Measurements from ENCODE around the gene ZDHHC8.

ZDHHC8 gene

DNA sequence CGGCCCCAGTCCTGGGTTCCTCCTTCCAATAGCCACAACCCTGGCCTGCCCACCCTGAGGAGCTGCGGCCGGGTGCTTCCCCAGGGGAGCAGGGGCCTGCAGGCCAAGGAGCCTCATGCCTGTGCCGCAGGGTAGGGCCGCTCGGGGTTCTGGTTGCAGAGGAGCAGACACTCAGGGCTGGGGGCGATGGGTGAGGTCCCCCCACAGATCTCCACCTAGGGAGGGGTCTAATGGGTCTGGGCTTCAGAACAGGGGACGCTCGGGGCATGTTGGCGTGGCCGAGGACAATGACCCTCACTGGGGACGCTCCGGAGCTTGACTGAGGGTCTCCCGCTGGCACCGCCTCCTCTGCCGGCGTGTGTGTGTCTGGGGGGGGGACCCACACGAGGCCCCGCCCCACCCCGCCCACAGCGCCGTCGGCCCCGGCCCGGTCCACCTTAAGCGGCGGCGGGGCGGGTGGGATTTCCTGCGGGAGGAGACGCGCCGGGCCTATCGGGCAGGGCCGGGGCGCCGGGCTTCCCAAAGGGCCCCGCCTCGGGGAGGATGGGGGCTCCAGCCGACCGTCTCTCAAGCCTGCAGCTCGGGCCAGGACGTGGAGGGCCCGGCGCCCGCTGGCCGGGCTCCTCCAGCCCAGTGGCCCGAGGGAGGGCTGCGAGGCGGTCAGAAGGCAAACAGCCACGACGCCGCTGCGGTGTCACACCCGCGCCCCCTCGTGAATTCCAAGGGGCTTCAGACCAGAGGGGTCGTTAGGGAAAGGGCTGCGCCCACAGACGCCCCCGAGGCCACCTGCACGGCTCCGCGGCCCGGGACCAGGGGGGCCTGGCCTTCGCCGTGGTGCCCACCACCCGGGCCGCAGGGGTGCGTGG lies 640 bp upstream of the ZDHHC8 start:
- TF ChIP-seq, protein P1, sequence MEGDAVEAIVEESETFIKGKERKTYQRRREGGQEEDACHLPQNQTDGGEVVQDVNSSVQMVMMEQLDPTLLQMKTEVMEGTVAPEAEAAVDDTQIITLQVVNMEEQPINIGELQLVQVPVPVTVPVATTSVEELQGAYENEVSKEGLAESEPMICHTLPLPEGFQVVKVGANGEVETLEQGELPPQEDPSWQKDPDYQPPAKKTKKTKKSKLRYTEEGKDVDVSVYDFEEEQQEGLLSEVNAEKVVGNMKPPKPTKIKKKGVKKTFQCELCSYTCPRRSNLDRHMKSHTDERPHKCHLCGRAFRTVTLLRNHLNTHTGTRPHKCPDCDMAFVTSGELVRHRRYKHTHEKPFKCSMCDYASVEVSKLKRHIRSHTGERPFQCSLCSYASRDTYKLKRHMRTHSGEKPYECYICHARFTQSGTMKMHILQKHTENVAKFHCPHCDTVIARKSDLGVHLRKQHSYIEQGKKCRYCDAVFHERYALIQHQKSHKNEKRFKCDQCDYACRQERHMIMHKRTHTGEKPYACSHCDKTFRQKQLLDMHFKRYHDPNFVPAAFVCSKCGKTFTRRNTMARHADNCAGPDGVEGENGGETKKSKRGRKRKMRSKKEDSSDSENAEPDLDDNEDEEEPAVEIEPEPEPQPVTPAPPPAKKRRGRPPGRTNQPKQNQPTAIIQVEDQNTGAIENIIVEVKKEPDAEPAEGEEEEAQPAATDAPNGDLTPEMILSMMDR (IDR thresholded peaks at IDR 0.05; ENCODE audit: borderline replicate concordance, control extremely low read depth, extremely low read depth, insufficient read depth, missing control alignments), result no peak
- in situ Hi-C loops (cut with MboI; ENCODE audit: low sequenced_read_pairs, unreplicated experiment), result no loop called here
- peak; percentile 91 for DNase-seq (ENCODE audit: low spot score)

DNA sequence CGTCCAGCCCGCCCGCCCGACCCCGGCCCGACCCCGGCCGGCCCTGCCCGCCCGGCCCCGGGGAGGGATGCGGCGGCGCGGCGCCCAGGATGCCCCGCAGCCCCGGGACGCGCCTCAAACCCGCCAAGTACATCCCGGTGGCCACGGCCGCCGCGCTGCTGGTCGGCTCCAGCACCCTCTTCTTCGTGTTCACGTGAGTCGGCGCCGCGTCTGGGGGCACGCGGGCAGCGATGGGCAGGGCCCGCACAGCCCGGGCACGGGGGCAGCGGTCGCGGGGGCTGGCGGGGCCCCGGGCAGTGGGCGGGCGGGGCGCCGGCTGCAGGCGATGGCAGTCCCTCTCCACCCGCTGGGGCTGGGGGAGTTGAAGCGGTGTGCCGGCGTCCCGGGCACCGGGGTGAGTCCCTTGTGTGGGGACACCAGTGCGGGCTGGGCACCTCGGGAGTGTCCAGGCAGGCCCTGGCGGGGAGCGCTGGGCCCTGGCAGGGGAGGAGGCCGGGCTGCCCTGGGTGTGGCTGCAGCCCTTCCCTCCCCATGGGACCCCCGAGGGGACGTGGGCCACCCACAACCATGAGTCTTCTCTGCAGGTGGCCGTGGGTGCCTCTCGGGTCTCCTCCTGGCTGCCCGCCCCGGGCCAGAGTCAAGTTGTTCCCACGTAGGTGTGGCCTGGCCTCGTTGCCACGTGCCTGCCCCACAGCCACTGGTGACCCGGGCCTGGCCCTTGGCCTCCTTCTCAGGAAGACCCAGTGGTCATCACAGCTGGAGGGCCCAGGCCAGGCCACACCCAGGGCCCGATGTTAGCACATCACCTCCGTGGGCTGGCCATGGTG lies 468 bp downstream of the ZDHHC8 start:
- in situ Hi-C loops (cut with MboI; ENCODE audit: low sequenced_read_pairs, unreplicated experiment), result no loop called here
- no peak for DNase-seq (ENCODE audit: low spot score)
- TF ChIP-seq, protein P1 (IDR thresholded peaks at IDR 0.05; ENCODE audit: borderline replicate concordance, control extremely low read depth, extremely low read depth, insufficient read depth, missing control alignments), result no peak

GRCh38 chr22:20132686-20133246 lies 1.2 kb downstream of the ZDHHC8 start:
- TF ChIP-seq, protein P1 (IDR thresholded peaks at IDR 0.05; ENCODE audit: borderline replicate concordance, control extremely low read depth, extremely low read depth, insufficient read depth, missing control alignments), result no peak
- in situ Hi-C loops (cut with MboI; ENCODE audit: low sequenced_read_pairs, unreplicated experiment), result no loop called here
- no peak for DNase-seq (ENCODE audit: low spot score)

GRCh38 chr22:20133930-20134549 lies 2.4 kb downstream of the ZDHHC8 start:
- in situ Hi-C loops (cut with MboI; ENCODE audit: low sequenced_read_pairs, unreplicated experiment), result no loop called here
- TF ChIP-seq, protein P1 (IDR thresholded peaks at IDR 0.05; ENCODE audit: borderline replicate concordance, control extremely low read depth, extremely low read depth, insufficient read depth, missing control alignments), result no peak

GRCh38 chr22:20135265-20135664 lies 3.7 kb downstream of the ZDHHC8 start:
- DNase-seq (ENCODE audit: low spot score), result no peak
- in situ Hi-C loops (cut with MboI; ENCODE audit: low sequenced_read_pairs, unreplicated experiment), result no loop called here
- TF ChIP-seq, protein P1 (IDR thresholded peaks at IDR 0.05; ENCODE audit: borderline replicate concordance, control extremely low read depth, extremely low read depth, insufficient read depth, missing control alignments), result no peak

More at GRCh38 chr22:20133930-20134549, 2.4 kb downstream of the ZDHHC8 start:
- DNase-seq (ENCODE audit: low spot score), result no peak

All from GM13976 (cell line).